ENCODE results near the gene TCFL5. TPM values are rescaled to one million over a fixed set of nuclear protein-coding genes. Genes with fewer than 3 reads are reported as not detected.

Gene TCFL5
- total and polyA plus RNA-seq, 3 experiments from 2014 or later, result 1.4 to 6.2 (median 4.6) TPM

- ChIA-PET CTCF (interaction anchor here (0.8 to 2.5 kb wide), 13 partner anchors 10 to 293 kb away, joined by 3 to 20 read pairs (median 5); no protein-coding TSS in a partner anchor), POLR2A (interaction anchor here (1.9 kb wide), 1 partner anchor 51 kb away, joined by 7 read pairs; no protein-coding TSS in a partner anchor)
- Mint-ChIP-seq H3K4me1 (peaks cover 19 to 45% (median 23%) of the 10 kb centered on the region in 3 donors), H3K27me3 (no peaks in the 10 kb centered on the region), H3K36me3 (peaks cover 0 to 2% (median 0%) of the 10 kb centered on the region in 3 donors), H3K4me3 (peak overlapping the region in 5 of 7 donors; percentile 25 to 60 (median 37)), H3K27ac (peak overlapping the region; percentile 62 to 98 (median 89)), H3K9me3 (no peaks in the 10 kb centered on the region)
- no peak for DNase-seq
- no peaks in the 10 kb centered on the region for H3K9me3 ChIP-seq (ENCODE audit: low read length)
- no peaks in the 10 kb centered on the region for H3K27me3 ChIP-seq (ENCODE audit: insufficient read depth, low read length, poor library complexity, severe bottlenecking)
- H3K27ac ChIP-seq (ENCODE audit: low read depth, low read length), result no peak overlapping the region
- H3K4me1 ChIP-seq (ENCODE audit: insufficient read depth, low read length), result peaks cover 20% of the 10 kb centered on the region
- no peaks in the 10 kb centered on the region for H3K36me3 ChIP-seq (ENCODE audit: insufficient read depth, low read length)
- H3K4me3 ChIP-seq (ENCODE audit: low read length), result no peak overlapping the region
These were observed 69.3 kb downstream of the TCFL5 start for GRCh38 chr20:62792182-62792939.

GRCh38 chr20:62791301-62792181 lies 70.1 kb downstream of the TCFL5 start:
- POLR2A ChIA-PET, result interaction anchor here (1.9 kb wide), 1 partner anchor 51 kb away, joined by 7 read pairs; no protein-coding TSS in a partner anchor
- peak overlapping the region in 7 of 8 donors; percentile 40 to 98 (median 87) for H3K27ac Mint-ChIP-seq

More at GRCh38 chr20:62791301-62792181, 70.1 kb downstream of the TCFL5 start:
- Mint-ChIP-seq H3K9me3 (no peaks in the 10 kb centered on the region), H3K4me1 (peaks cover 19 to 40% (median 20%) of the 10 kb centered on the region in 3 donors), H3K36me3 (peaks cover 0 to 2% (median 0%) of the 10 kb centered on the region in 3 donors), H3K4me3 (peak overlapping the region in 6 of 7 donors; percentile 52 to 81 (median 66)), H3K27me3 (no peaks in the 10 kb centered on the region)
- no peak overlapping the region for H3K27ac ChIP-seq (ENCODE audit: low read depth, low read length)
- DNase-seq, result peak in 4 of 5 donors; percentile 56 to 78 (median 64)
- no peak overlapping the region for H3K4me3 ChIP-seq (ENCODE audit: low read length)
- no peaks in the 10 kb centered on the region for H3K27me3 ChIP-seq (ENCODE audit: insufficient read depth, low read length, poor library complexity, severe bottlenecking)
- peaks cover 14% of the 10 kb centered on the region for H3K4me1 ChIP-seq (ENCODE audit: insufficient read depth, low read length)
- CTCF ChIA-PET, result interaction anchor here (0.6 to 2.5 kb wide), 18 partner anchors 11 to 292 kb away, joined by 3 to 20 read pairs (median 4); no protein-coding TSS in a partner anchor
- H3K36me3 ChIP-seq (ENCODE audit: insufficient read depth, low read length), result no peaks in the 10 kb centered on the region
- H3K9me3 ChIP-seq (ENCODE audit: low read length), result no peaks in the 10 kb centered on the region

Other genes with a start within 250 kb of the TCFL5 start
- 10 to 100 TPM; 42.0 to 44.9 TPM for gene SLCO4A1, start 219.3 kb downstream of the TCFL5 start, total RNA-seq
- gene SLCO4A1, start 219.3 kb downstream of the TCFL5 start, polyA plus RNA-seq, result 0.47 TPM
- not detected for gene NTSR1, start 153.0 kb downstream of the TCFL5 start, total RNA-seq
- not detected for gene NTSR1, start 153.0 kb downstream of the TCFL5 start, polyA plus RNA-seq
- gene MRGBP, start 65.3 kb downstream of the TCFL5 start, total RNA-seq, result 10 to 100 TPM; 14.8 TPM
- 10.7 TPM for gene MRGBP, start 65.3 kb downstream of the TCFL5 start, polyA plus RNA-seq
- gene OGFR, start 57.0 kb downstream of the TCFL5 start, total RNA-seq, result 10 to 100 TPM; 45.7 to 47.9 TPM
- gene OGFR, start 57.0 kb downstream of the TCFL5 start, polyA plus RNA-seq, result 64.2 TPM
- gene COL9A3, start 44.8 kb downstream of the TCFL5 start, total RNA-seq, result not detected
- not detected for gene COL9A3, start 44.8 kb downstream of the TCFL5 start, polyA plus RNA-seq
- 10 to 100 TPM; 55.3 to 57.3 TPM for gene DIDO1, start 64.7 kb upstream of the TCFL5 start, total RNA-seq
- 39.0 TPM for gene DIDO1, start 64.7 kb upstream of the TCFL5 start, polyA plus RNA-seq
- gene GID8, start 76.3 kb upstream of the TCFL5 start, total RNA-seq, result 10 to 100 TPM; 44.9 to 45.5 TPM
- 19.0 TPM for gene GID8, start 76.3 kb upstream of the TCFL5 start, polyA plus RNA-seq
- gene SLC17A9, start 90.9 kb upstream of the TCFL5 start, total RNA-seq, result 10 to 100 TPM; 26.4 to 26.8 TPM
- gene SLC17A9, start 90.9 kb upstream of the TCFL5 start, polyA plus RNA-seq, result 1.0 TPM
- not detected for gene BHLHE23, start 145.1 kb upstream of the TCFL5 start, total RNA-seq
- gene BHLHE23, start 145.1 kb upstream of the TCFL5 start, polyA plus RNA-seq, result not detected

Measured in CD8-positive, alpha-beta memory T cell (primary cell).